Measurements from ENCODE around the gene KIAA0825. TPM values are rescaled to one million over a fixed set of nuclear protein-coding genes. Genes with fewer than 3 reads are reported as not detected.
A peak's percentile ranks its signal among the peaks of the same experiment; 100 is the strongest.
"Not testable (repeated sequence)": the region's sequence is repeated elsewhere in the genome, so short reads cannot be mapped to it uniquely, and the experiment has no call there.

KIAA0825 gene
- total RNA-seq, 1 donor = 9.5 TPM

GRCh38 chr5:94180761-94181160 lies 437.6 kb downstream of the KIAA0825 start:
- DNase-seq (ENCODE audit: low read depth) = no peak
- no peak overlapping the region for H3K4me3 ChIP-seq (ENCODE audit: low read depth, low read length)
- no peak for TF ChIP-seq CTCF (IDR thresholded peaks at IDR 0.05; ENCODE audit: insufficient read depth, low read depth, low read length)

- H3K4me3 ChIP-seq (ENCODE audit: low read depth, low read length) = no peak overlapping the region
- no peak for TF ChIP-seq CTCF (IDR thresholded peaks at IDR 0.05; ENCODE audit: insufficient read depth, low read depth, low read length)
- DNase-seq (ENCODE audit: low read depth) = no peak
Measured at GRCh38 chr5:94175912-94176311, 442.5 kb downstream of the KIAA0825 start.

- no peak for DNase-seq (ENCODE audit: low read depth)
- no peak overlapping the region for H3K4me3 ChIP-seq (ENCODE audit: low read depth, low read length)
Measured at GRCh38 chr5:94174748-94175411, 443.5 kb downstream of the KIAA0825 start.

GRCh38 chr5:94173100-94173499 lies 445.3 kb downstream of the KIAA0825 start:
- DNase-seq (ENCODE audit: low read depth) = peak; percentile 51
- H3K4me3 ChIP-seq (ENCODE audit: low read depth, low read length) = no peak overlapping the region
- TF ChIP-seq CTCF (IDR thresholded peaks at IDR 0.05; ENCODE audit: insufficient read depth, low read depth, low read length) = no peak

More at GRCh38 chr5:94174748-94175411, 443.5 kb downstream of the KIAA0825 start:
- TF ChIP-seq CTCF (IDR thresholded peaks at IDR 0.05; ENCODE audit: insufficient read depth, low read depth, low read length) = no peak

GRCh38 chr5:94171070-94171469 lies 447.3 kb downstream of the KIAA0825 start:
- not testable (repeated sequence) for H3K4me3 ChIP-seq (ENCODE audit: low read depth, low read length)

GRCh38 chr5:94170158-94170557 lies 448.2 kb downstream of the KIAA0825 start:
- not testable (repeated sequence) for DNase-seq (ENCODE audit: low read depth); H3K4me3 ChIP-seq (ENCODE audit: low read depth, low read length)

More at GRCh38 chr5:94171070-94171469, 447.3 kb downstream of the KIAA0825 start:
- not testable (repeated sequence) for DNase-seq (ENCODE audit: low read depth)

GRCh38 chr5:94168151-94168550 lies 450.3 kb downstream of the KIAA0825 start:
- no peak overlapping the region for H3K4me3 ChIP-seq (ENCODE audit: low read depth, low read length)
- DNase-seq (ENCODE audit: low read depth) = no peak
- no peak for TF ChIP-seq CTCF (IDR thresholded peaks at IDR 0.05; ENCODE audit: insufficient read depth, low read depth, low read length)

GRCh38 chr5:94161801-94162200 lies 456.6 kb downstream of the KIAA0825 start:
- H3K4me3 ChIP-seq (ENCODE audit: low read depth, low read length) = no peak overlapping the region
- DNase-seq (ENCODE audit: low read depth) = no peak
- no peak for TF ChIP-seq CTCF (IDR thresholded peaks at IDR 0.05; ENCODE audit: insufficient read depth, low read depth, low read length)

Data from fibroblast of villous mesenchyme (primary cell).